ENCODE data around the gene KCNG1. TPM values are rescaled to one million over a fixed set of nuclear protein-coding genes. Genes with fewer than 3 reads are reported as not detected.
"Not testable (repeated sequence)": the region's sequence is repeated elsewhere in the genome, so short reads cannot be mapped to it uniquely, and the experiment has no call there.

Gene KCNG1
- total RNA-seq, 8 experiments from 2014 or later, result 0.70 to 24.2 (median 5.7) TPM

DNA sequence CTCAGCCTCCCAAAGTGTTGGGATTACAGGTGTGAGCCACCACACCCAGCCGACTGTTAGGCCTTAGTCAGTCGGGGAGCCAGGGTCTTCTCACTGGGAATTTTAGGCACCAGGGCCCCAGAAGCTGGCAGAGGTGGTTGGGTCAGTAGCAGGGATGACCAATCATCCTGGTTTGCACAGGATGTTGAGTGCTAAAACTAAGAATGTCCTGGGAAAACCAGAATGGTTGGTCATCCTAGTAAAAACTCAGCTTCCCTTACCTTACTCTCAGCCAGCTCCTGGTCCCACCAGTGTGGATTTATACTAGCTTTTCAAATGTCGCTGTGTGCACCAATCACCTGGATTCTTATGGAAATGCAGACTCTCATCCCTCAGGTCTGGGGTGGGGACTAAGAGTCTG, 31.8 kb downstream of the KCNG1 start:
- Histone ChIP-seq H3K4me1 (replicated peaks in 1 of 2) (peaks cover 6% of the 10 kb centered on the region in 2 donors), H3K27ac (no peak overlapping the region), H3K4me3 (no peak overlapping the region)
- no peak for ATAC-seq (replicated peaks in 6 of 8)
- 60 to 86% (median 81%) methylated on average over 1 to 3 of the region's 3 CpGs; no CpG with 5 or more reads in 4 of the 10 experiments for WGBS, 10 experiments
- in situ Hi-C loops (cut with MboI; ENCODE audit: low pct_unique_long_range_greater_than_20kb in 2 of 9, low sequenced_read_pairs in 9 of 9, unreplicated experiment in 9 of 9), result loop anchor here (10.0 to 25.0 kb wide), 5 partner anchors 314 to 1096 kb away; no protein-coding TSS in a partner anchor

DNA sequence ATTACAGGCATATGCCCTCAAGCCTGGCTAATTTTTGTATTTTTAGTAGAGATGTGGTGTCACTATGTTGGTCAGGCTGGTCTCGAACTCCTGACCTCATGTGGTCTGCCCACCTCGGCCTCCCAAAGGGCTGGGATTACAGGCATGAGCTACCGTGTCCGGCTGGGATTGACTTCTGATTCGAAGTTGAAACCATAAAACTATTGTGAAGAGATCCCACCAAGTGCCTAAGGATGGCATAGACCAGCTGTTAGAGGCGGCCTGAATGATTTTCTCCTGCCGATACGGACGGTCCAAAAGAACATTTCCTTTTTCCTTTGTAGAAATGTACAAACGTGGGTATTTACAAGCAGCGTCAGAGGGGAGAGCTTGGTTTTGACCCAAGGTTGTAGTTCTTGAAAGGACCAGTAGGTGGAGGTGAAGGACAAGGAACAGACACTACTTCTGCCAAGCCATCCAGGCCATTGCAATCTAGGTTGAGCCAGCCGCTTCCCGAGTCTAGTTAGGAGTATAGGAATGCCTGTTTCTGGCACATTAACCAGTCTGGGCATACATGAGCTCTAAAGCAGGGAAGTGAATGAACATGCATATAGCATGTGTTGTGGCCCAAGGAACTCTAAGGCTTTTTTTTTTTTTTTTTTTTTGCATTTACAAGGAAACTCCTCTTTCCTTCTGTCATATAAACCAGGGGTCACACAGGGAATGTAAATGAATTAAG, 35.3 kb downstream of the KCNG1 start:
- 0 to 45% (median 8%) methylated on average over 1 to 11 of the region's 13 CpGs; no CpG with 5 or more reads in 2 of the 10 experiments for WGBS, 10 experiments
- no peak overlapping the region for H3K27ac ChIP-seq
- H3K4me3 ChIP-seq, result no peak overlapping the region
- H3K4me1 ChIP-seq (replicated peaks in 1 of 2), result peaks cover 3 to 4% of the 10 kb centered on the region in 2 donors
- peak; percentile 81 to 98 (median 93) for ATAC-seq (replicated peaks in 6 of 8)
- in situ Hi-C loops (cut with MboI; ENCODE audit: low pct_unique_long_range_greater_than_20kb in 2 of 9, low sequenced_read_pairs in 9 of 9, unreplicated experiment in 9 of 9), result loop anchor here in 8 of 9 experiments (10.0 to 25.0 kb wide), 6 partner anchors 317 to 1100 kb away; no protein-coding TSS in a partner anchor

DNA sequence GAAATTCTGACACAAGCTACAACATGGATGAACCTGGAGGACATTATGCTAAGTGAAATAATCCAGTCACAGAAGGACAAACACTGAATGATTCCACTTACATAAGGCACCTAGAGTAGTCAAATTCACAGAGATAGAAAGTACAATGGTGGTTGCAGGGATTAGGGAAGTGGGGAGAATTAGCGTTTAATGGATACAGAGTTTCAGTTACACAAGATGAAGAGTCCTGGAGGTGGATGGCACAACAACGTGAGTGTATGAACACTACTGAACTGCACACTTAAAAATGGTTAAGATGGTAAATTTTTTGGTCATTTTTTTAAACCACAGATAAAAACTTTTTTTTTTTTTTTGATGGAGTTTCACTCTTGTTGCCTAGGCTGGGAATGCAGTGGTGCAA, 39.6 kb downstream of the KCNG1 start:
- H3K4me1 ChIP-seq (replicated peaks in 1 of 2), result peaks cover 10% of the 10 kb centered on the region in 2 donors
- no peak overlapping the region for H3K4me3 ChIP-seq
- no peak overlapping the region for H3K27ac ChIP-seq
- in situ Hi-C loops (cut with MboI; ENCODE audit: low pct_unique_long_range_greater_than_20kb in 2 of 9, low sequenced_read_pairs in 9 of 9, unreplicated experiment in 9 of 9), result loop anchor here in 8 of 9 experiments (10.0 to 25.0 kb wide), 6 partner anchors 321 to 1104 kb away; no protein-coding TSS in a partner anchor
- no peak for ATAC-seq (replicated peaks in 6 of 8)
- 29 to 100% (median 80%) methylated on average over 1 to 2 of the region's 2 CpGs; no CpG with 5 or more reads in 2 of the 10 experiments for WGBS, 10 experiments

DNA sequence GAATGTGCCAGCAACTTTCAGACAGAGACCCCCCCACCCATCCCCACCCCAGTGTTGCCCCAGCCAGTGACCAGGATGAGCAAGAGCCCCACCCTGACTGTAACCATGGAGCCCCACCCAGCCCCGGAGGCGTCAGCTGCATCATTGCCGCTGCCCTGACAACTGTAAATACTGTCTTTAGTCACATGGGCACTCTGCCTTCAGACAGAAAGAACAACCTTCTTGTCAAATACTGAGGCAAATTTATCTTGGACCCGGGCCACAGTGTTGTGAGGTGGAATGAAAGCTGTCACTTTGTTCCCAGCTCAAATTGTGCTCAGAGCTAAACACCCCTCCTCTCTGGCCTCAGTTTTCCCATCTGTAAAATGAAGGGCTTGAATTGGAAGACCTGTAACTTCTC, 40.5 kb downstream of the KCNG1 start:
- Histone ChIP-seq H3K27ac (no peak overlapping the region), H3K4me1 (replicated peaks in 1 of 2) (peaks cover 20% of the 10 kb centered on the region in 2 donors), H3K4me3 (no peak overlapping the region)
- WGBS, 10 experiments, result 0 to 80% (median 50%) methylated on average over 1 to 3 of the region's 4 CpGs; no CpG with 5 or more reads in 5 of the 10 experiments
- in situ Hi-C loops (cut with MboI; ENCODE audit: low pct_unique_long_range_greater_than_20kb in 2 of 9, low sequenced_read_pairs in 9 of 9, unreplicated experiment in 9 of 9), result loop anchor here in 8 of 9 experiments (10.0 to 25.0 kb wide), 6 partner anchors 322 to 1105 kb away; no protein-coding TSS in a partner anchor
- ATAC-seq (replicated peaks in 6 of 8), result peak; percentile 13 to 84 (median 41)

DNA sequence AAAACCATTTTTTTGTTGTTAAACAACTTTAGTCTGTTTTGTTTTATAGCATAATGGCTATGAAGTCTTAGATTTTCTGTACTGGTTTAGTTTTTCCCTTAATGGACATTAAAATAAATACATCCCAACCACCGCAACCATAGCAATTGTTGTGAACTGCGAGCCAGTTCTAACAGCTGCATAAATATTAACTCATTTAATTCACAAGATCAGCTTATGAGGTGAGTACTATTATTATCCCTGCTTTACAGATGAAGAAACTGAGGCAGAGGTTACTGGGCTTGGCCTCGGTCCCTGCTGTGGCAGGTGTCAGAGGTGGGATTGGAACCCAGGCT, 41.2 kb downstream of the KCNG1 start:
- H3K4me3 ChIP-seq, result no peak overlapping the region
- in situ Hi-C loops (cut with MboI; ENCODE audit: low pct_unique_long_range_greater_than_20kb in 2 of 9, low sequenced_read_pairs in 9 of 9, unreplicated experiment in 9 of 9), result loop anchor here in 8 of 9 experiments (10.0 to 25.0 kb wide), 6 partner anchors 323 to 1106 kb away; no protein-coding TSS in a partner anchor
- peaks cover 21 to 27% of the 10 kb centered on the region in 2 donors for H3K4me1 ChIP-seq (replicated peaks in 1 of 2)
- no peak overlapping the region for H3K27ac ChIP-seq
- ATAC-seq (replicated peaks in 6 of 8), result no peak
- WGBS, 10 experiments, result 69 to 100% (median 98%) methylated on average over 1 to 3 of the region's 3 CpGs; no CpG with 5 or more reads in 2 of the 10 experiments

DNA sequence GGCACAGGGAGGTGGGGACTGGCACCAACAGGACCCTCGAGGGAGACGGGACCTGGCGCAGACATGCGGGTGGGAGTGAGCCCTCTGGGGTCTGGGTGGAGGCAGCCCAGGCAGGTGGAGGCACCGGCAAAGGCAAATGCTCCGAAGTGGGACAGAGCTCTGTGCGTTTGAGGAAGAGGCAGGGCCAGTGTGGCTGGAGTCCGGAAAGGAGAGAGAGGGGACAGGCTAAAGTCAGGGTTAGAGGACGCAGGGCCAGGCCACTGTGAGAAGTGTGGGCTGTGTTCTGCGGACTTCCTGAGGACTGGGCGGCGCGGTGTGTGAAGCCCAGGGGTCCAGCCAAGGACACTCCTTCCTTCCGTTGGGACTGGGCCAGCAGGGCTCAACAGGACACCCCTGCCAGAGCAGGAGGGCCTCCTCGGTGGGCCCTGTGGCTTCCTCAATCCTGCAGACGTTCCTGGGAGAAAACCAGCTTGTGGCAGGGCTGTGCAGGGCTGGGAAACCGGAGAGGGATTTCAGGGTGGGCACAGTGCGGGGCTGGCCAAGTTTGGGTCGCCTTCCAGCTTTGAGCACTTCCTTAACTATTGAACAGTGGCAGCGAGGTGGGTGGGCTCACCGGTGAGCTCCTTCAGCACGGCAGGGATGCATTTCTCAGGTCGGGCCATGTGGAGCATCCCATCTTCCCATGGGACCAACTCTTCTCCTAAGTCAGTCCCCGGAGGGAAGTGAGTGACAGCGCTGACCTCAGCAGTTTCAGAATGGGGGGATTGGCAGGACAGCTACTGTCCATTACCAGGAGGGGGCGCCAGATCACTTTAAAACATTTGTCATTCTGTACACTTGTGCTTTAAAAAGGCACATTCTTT, 41.8 kb downstream of the KCNG1 start:
- H3K4me3 ChIP-seq, result no peak overlapping the region
- in situ Hi-C loops (cut with MboI; ENCODE audit: low pct_unique_long_range_greater_than_20kb in 2 of 9, low sequenced_read_pairs in 9 of 9, unreplicated experiment in 9 of 9), result loop anchor here in 8 of 9 experiments (10.0 to 25.0 kb wide), 6 partner anchors 324 to 1106 kb away; no protein-coding TSS in a partner anchor
- ATAC-seq (replicated peaks in 6 of 8), result peak in 5 of 8 experiments; percentile 1 to 17 (median 3)
- WGBS, 10 experiments, result 0 to 24% (median 14%) methylated on average over 1 to 8 of the region's 26 CpGs; no CpG with 5 or more reads in 3 of the 10 experiments
- H3K4me1 ChIP-seq (replicated peaks in 1 of 2), result peaks cover 21 to 28% of the 10 kb centered on the region in 2 donors
- H3K27ac ChIP-seq, result no peak overlapping the region

DNA sequence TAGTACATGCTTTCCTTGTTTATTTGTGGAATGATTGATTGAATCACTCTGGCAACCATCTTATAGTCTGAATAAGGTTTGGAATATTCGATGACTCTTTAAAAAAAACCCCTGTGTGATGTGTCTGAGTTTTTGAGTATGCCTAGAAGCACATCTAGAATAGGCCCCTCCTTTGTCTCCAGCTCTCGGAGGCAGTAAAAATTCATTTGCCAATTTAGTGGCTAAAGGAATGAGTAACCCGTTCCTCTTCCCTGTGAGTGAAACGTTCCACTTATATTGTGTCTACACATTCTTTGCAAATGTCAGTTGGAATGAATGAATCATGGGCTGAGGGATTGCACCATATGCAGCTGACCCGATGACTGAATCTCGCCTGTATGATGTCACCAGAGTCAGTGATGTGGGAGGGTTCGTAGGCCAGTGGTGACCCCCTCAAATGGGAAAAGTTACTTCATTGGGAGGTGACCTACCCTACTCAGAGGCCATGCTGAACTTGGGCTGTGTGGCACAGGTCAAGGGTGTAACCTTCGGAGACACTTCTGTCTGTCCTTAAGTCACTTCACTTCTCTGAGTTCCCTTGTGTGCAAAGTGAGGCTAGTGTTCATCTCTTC, 42.7 kb downstream of the KCNG1 start:
- peak; percentile 59 to 84 (median 82) for ATAC-seq (replicated peaks in 6 of 8)
- Histone ChIP-seq H3K27ac (peak overlapping the region in 1 of 2 donors; percentile 34), H3K4me3 (no peak overlapping the region), H3K4me1 (replicated peaks in 1 of 2) (peaks cover 21 to 28% of the 10 kb centered on the region in 2 donors)
- 0 to 69% (median 20%) methylated on average over 1 to 8 of the region's 8 CpGs; no CpG with 5 or more reads in 3 of the 10 experiments for WGBS, 10 experiments
- in situ Hi-C loops (cut with MboI; ENCODE audit: low pct_unique_long_range_greater_than_20kb in 2 of 9, low sequenced_read_pairs in 9 of 9, unreplicated experiment in 9 of 9), result loop anchor here in 8 of 9 experiments (10.0 to 25.0 kb wide), 6 partner anchors 325 to 1107 kb away; no protein-coding TSS in a partner anchor

DNA sequence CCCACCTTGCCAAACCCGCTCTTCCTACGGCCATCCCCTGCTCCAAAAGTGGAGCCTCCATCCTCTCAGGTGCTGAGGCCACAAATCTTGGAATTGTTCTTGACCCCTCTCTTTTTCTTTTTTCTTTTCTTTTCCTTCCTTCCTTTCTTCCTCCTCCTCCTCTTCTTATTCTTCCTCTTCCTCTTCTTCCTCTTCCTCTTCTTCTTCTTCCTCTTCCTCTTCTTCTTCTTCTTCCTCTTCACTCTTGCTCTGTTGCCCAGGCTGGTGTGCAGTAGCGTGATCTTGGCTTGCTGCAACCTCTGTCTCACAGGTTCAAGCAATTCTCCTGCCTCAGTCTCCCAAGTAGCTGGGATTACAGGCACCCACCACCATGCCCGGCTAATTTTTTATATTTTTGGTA, 44.4 kb downstream of the KCNG1 start:
- WGBS, 10 experiments, result 79 to 100% (median 93%) methylated on average over 1 to 4 of the region's 4 CpGs
- not testable (repeated sequence) for ATAC-seq (replicated peaks in 6 of 8); H3K4me3 ChIP-seq; H3K27ac ChIP-seq
- in situ Hi-C loops (cut with MboI; ENCODE audit: low pct_unique_long_range_greater_than_20kb in 2 of 9, low sequenced_read_pairs in 9 of 9, unreplicated experiment in 9 of 9), result loop anchor here in 8 of 9 experiments (25.0 kb wide), 4 partner anchors 334 to 1109 kb away; no protein-coding TSS in a partner anchor
- peaks cover 21 to 28% of the 10 kb centered on the region in 2 donors for H3K4me1 ChIP-seq (replicated peaks in 1 of 2)

DNA sequence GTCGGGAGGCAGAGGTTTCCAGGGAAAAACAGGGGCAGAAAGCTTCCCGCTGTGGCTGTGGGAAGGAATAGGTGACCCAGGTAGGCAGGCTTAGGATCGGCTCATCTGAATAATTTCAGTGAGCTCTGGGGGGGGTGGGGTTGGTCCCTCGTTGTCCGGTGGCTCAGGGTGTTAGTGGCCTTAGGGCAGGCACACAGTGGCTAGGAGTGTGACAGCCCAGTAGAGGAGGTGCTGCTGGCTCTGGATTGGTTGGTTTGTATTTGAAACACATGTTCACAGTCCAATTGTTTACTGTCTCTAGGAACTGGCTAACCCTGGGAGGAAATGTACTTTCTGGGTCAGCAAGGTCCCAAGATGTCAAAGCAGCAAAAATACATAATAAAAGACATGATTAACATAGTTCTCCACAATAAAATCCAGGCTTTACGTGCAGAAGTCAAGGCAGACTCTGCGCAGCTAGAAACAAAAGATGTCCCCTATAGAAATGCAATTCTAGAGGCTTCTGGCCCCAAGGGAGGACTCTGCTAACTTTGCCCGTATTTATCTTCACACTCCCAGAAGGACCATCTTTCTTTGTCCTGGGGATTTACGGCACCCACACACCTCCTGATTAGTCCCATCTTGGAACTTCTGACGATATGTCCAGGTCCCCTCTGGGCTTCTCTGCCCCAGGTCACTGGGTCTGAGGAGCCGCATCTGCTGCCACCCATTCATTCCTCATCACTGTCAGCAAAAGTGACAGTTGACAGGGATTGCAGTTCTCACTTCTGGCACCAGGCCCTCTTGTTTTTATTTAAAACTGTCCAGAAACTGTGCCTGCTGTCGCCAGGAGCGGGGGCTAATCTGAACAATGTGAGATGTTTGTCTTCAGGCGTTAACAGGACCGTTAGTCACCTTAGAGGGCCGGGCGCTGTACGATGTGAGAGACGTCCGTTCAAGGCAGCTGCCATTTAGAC, 45.6 kb downstream of the KCNG1 start:
- peaks cover 21 to 28% of the 10 kb centered on the region in 2 donors for H3K4me1 ChIP-seq (replicated peaks in 1 of 2)
- in situ Hi-C loops (cut with MboI; ENCODE audit: low pct_unique_long_range_greater_than_20kb in 2 of 9, low sequenced_read_pairs in 9 of 9, unreplicated experiment in 9 of 9), result loop anchor here in 8 of 9 experiments (25.0 kb wide), 4 partner anchors 335 to 1110 kb away; no protein-coding TSS in a partner anchor
- WGBS, 10 experiments, result 23 to 74% (median 51%) methylated on average over 1 to 17 of the region's 20 CpGs; no CpG with 5 or more reads in 1 of the 10 experiments
- ATAC-seq (replicated peaks in 6 of 8), result peak in 4 of 8 experiments; percentile 3 to 21 (median 10)
- H3K4me3 ChIP-seq, result no peak overlapping the region
- peak overlapping the region in 1 of 2 donors; percentile 63 for H3K27ac ChIP-seq

DNA sequence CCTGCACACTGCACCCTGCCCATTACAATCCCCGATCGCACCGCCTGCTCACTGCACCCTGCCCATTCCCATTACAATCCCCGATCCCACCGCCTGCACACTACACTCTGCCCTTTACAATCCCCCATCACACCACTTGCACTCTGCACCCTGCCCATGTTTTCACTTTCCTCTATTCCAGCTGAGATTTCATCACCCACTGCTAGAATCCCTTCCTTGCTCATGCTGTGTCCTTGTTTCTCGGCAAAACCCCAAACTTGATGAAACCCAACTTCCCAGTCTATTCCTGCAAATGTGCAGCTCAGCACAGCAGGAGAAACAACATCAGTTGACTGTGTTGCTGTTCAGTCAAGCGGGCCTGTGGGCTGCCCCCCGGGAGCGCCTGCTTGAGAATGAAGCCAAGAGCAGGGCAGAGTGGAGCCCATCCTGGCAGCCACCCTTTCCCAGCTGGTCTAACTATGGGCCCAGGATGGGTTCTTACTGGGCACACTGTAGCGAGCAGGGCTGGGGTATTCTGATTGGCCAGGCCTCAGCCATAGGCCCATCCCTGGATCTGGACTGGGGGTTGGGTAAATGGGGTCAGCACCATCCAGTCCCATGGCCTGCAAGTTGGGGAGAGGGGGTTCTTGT, 47.1 kb downstream of the KCNG1 start:
- 72 to 100% (median 100%) methylated on average over 1 to 5 of the region's 10 CpGs; no CpG with 5 or more reads in 4 of the 10 experiments for WGBS, 10 experiments
- Histone ChIP-seq H3K4me1 (replicated peaks in 1 of 2) (peaks cover 21 to 22% of the 10 kb centered on the region in 2 donors), H3K4me3 (no peak overlapping the region), H3K27ac (no peak overlapping the region)
- in situ Hi-C loops (cut with MboI; ENCODE audit: low pct_unique_long_range_greater_than_20kb in 2 of 9, low sequenced_read_pairs in 9 of 9, unreplicated experiment in 9 of 9), result loop anchor here in 8 of 9 experiments (25.0 kb wide), 4 partner anchors 336 to 1111 kb away; no protein-coding TSS in a partner anchor
- ATAC-seq (replicated peaks in 6 of 8), result no peak

DNA sequence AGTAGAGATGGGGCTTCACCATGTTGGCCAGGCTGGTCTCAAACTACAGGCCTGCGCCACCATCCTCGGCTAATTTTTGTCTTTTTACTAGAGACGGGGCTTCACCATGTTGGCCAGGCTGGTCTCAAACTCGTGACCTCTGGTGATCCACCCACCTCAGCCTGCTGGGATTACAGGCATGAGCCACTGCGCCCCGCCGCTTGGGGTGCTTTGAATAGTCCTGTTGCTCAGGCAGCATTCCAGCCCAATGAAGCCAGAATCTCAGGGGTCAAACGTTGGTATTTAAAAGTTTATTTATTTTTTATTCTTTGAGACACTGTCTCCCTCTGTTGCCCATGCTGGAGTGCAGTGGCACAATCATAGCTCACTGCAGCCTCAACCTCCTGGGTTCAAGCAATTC, 53.0 kb downstream of the KCNG1 start:
- no peak overlapping the region for H3K27ac ChIP-seq
- in situ Hi-C loops (cut with MboI; ENCODE audit: low pct_unique_long_range_greater_than_20kb in 2 of 9, low sequenced_read_pairs in 9 of 9, unreplicated experiment in 9 of 9), result no loop called here
- ATAC-seq (replicated peaks in 6 of 8), result no peak
- WGBS, 10 experiments, result 17 to 93% (median 80%) methylated on average over 1 to 8 of the region's 8 CpGs; no CpG with 5 or more reads in 3 of the 10 experiments
- peaks cover 14 to 20% of the 10 kb centered on the region in 2 donors for H3K4me1 ChIP-seq (replicated peaks in 1 of 2)
- no peak overlapping the region for H3K4me3 ChIP-seq
